NCI-H1048 (cell line): ENCODE measurements around the gene DNTT.
"Not testable (repeated sequence)": the region's sequence is repeated elsewhere in the genome, so short reads cannot be mapped to it uniquely, and the experiment has no call there.

Source experiments
- DNase-seq: peaks from one replicate; lab custom pipeline; 2025; lab: John Stamatoyannopoulos, UW

The DNTT gene

GRCh38 chr10:96276426-96276825 is 27.8 kb upstream of the DNTT start:
- no peak for DNase-seq

GRCh38 chr10:96276831-96277230 is 27.4 kb upstream of the DNTT start:
- DNase-seq: no peak

GRCh38 chr10:96279191-96279641 is 25.0 kb upstream of the DNTT start:
- DNase-seq: no peak

- no peak for DNase-seq
Observed at GRCh38 chr10:96280859-96281258, 23.4 kb upstream of the DNTT start.

GRCh38 chr10:96281444-96282029 is 22.7 kb upstream of the DNTT start:
- no peak for DNase-seq

GRCh38 chr10:96283351-96283750 is 20.9 kb upstream of the DNTT start:
- DNase-seq: no peak

- no peak for DNase-seq
Observed at GRCh38 chr10:96283756-96284155, 20.5 kb upstream of the DNTT start.

GRCh38 chr10:96285331-96285752 is 18.9 kb upstream of the DNTT start:
- no peak for DNase-seq

GRCh38 chr10:96287392-96288105 is 16.7 kb upstream of the DNTT start:
- no peak for DNase-seq

GRCh38 chr10:96288151-96288621 is 16.0 kb upstream of the DNTT start:
- no peak for DNase-seq

- no peak for DNase-seq
Observed at GRCh38 chr10:96289218-96289910, 14.9 kb upstream of the DNTT start.

- no peak for DNase-seq
Observed at GRCh38 chr10:96290368-96291133, 13.7 kb upstream of the DNTT start.

GRCh38 chr10:96292971-96293920 is 11.0 kb upstream of the DNTT start:
- no peak for DNase-seq

GRCh38 chr10:96295475-96295874 is 8.8 kb upstream of the DNTT start:
- DNase-seq: no peak

GRCh38 chr10:96297486-96297885 is 6.7 kb upstream of the DNTT start:
- no peak for DNase-seq

- no peak for DNase-seq
Observed at GRCh38 chr10:96298362-96298761, 5.9 kb upstream of the DNTT start.

GRCh38 chr10:96299383-96299782 is 4.9 kb upstream of the DNTT start:
- DNase-seq: no peak

- no peak for DNase-seq
Observed at GRCh38 chr10:96301616-96302015, 2.6 kb upstream of the DNTT start.

GRCh38 chr10:96305019-96305418 is 785 bp downstream of the DNTT start:
- DNase-seq: no peak

GRCh38 chr10:96306516-96306915 is 2.3 kb downstream of the DNTT start:
- no peak for DNase-seq

GRCh38 chr10:96308854-96309253 is 4.6 kb downstream of the DNTT start:
- DNase-seq: not testable (repeated sequence)
